ENCODE data around the gene TRIO.

DNA sequence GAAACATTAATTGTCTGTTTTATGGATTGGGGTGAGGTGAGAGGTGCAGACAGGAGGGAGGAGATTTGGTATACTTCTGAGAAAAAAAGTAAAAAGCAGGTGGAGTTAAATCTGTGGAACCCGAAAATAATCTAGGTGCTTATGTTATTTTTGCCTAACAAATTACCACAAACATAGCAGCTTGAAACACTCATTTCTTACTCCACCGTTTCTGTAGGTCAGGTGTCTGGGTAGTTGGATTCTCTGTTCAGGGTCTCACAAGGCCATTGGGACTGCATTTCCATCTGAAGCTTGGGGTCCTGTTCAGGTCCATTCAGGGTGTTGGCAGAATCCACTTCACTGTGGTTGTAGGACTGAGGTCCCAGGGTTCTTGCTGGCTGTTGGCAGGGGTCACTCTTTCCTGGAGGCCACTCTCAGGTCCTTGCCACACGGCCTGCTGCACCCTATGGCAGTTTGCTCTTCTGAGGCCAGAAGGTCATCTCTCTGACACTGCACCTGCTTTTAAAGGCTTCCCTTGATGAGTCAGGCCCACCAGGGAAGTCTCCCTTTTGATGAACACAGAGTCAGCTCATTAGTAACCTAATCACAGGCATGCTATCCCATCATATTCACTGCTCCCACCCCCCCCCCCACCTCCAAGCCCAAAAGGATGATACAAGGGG lies 82.2 kb downstream of the TRIO start:
- TF ChIP-seq ISL1 (CRISPR knock-in tag; IDR thresholded peaks at IDR 0.05) (no peak), ZFP30 (CRISPR knock-in tag; IDR thresholded peaks at IDR 0.05) (no peak), ESRRG (CRISPR knock-in tag; IDR thresholded peaks at IDR 0.05) (no peak), ARNTL (CRISPR knock-in tag; IDR thresholded peaks at IDR 0.05; ENCODE audit: borderline replicate concordance, low read depth) (no peak), BACH2 (CRISPR knock-in tag; IDR thresholded peaks at IDR 0.05; ENCODE audit: borderline replicate concordance) (no peak), PPARA (CRISPR knock-in tag; IDR thresholded peaks at IDR 0.05; ENCODE audit: borderline replicate concordance) (no peak), GLIS3 (CRISPR knock-in tag; IDR thresholded peaks at IDR 0.05) (no peak)
- TF ChIP-seq, protein P1, sequence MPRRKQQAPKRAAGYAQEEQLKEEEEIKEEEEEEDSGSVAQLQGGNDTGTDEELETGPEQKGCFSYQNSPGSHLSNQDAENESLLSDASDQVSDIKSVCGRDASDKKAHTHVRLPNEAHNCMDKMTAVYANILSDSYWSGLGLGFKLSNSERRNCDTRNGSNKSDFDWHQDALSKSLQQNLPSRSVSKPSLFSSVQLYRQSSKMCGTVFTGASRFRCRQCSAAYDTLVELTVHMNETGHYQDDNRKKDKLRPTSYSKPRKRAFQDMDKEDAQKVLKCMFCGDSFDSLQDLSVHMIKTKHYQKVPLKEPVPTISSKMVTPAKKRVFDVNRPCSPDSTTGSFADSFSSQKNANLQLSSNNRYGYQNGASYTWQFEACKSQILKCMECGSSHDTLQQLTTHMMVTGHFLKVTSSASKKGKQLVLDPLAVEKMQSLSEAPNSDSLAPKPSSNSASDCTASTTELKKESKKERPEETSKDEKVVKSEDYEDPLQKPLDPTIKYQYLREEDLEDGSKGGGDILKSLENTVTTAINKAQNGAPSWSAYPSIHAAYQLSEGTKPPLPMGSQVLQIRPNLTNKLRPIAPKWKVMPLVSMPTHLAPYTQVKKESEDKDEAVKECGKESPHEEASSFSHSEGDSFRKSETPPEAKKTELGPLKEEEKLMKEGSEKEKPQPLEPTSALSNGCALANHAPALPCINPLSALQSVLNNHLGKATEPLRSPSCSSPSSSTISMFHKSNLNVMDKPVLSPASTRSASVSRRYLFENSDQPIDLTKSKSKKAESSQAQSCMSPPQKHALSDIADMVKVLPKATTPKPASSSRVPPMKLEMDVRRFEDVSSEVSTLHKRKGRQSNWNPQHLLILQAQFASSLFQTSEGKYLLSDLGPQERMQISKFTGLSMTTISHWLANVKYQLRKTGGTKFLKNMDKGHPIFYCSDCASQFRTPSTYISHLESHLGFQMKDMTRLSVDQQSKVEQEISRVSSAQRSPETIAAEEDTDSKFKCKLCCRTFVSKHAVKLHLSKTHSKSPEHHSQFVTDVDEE (CRISPR knock-in tag; IDR thresholded peaks at IDR 0.05), result no peak
- TF ChIP-seq, protein P2, sequence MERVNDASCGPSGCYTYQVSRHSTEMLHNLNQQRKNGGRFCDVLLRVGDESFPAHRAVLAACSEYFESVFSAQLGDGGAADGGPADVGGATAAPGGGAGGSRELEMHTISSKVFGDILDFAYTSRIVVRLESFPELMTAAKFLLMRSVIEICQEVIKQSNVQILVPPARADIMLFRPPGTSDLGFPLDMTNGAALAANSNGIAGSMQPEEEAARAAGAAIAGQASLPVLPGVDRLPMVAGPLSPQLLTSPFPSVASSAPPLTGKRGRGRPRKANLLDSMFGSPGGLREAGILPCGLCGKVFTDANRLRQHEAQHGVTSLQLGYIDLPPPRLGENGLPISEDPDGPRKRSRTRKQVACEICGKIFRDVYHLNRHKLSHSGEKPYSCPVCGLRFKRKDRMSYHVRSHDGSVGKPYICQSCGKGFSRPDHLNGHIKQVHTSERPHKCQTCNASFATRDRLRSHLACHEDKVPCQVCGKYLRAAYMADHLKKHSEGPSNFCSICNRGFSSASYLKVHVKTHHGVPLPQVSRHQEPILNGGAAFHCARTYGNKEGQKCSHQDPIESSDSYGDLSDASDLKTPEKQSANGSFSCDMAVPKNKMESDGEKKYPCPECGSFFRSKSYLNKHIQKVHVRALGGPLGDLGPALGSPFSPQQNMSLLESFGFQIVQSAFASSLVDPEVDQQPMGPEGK (CRISPR knock-in tag; IDR thresholded peaks at IDR 0.05; ENCODE audit: borderline replicate concordance), result no peak
